NCI-H2196 treated with DMSO at 0.1 percent for 48 hours (cell line): ENCODE measurements around the gene CD200R1.
"Not testable (repeated sequence)": the region's sequence is repeated elsewhere in the genome, so short reads cannot be mapped to it uniquely, and the experiment has no call there.

Experiments
- DNase-seq: peaks from one replicate; lab custom pipeline; 2025; ENCODE audit not compliant: unreplicated experiment; lab: John Stamatoyannopoulos, UW

CD200R1 gene

DNA sequence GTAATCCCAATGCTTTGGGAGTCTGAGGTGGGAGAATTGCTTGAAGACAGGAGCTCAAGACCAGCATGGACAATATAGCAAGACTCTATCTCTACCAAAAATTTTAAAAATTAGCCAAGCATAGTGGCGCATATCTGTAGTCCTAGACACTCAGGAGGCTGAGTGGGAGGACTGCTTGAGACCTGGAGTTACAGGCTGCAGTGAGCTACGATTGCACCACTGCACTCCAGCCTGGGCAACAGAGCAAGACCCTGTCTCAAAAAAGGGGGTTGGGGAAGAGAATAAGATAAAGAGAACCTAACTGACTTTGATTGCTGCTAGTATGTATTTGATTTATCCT lies 755 bp downstream of the CD200R1 start:
- no peak for DNase-seq

DNA sequence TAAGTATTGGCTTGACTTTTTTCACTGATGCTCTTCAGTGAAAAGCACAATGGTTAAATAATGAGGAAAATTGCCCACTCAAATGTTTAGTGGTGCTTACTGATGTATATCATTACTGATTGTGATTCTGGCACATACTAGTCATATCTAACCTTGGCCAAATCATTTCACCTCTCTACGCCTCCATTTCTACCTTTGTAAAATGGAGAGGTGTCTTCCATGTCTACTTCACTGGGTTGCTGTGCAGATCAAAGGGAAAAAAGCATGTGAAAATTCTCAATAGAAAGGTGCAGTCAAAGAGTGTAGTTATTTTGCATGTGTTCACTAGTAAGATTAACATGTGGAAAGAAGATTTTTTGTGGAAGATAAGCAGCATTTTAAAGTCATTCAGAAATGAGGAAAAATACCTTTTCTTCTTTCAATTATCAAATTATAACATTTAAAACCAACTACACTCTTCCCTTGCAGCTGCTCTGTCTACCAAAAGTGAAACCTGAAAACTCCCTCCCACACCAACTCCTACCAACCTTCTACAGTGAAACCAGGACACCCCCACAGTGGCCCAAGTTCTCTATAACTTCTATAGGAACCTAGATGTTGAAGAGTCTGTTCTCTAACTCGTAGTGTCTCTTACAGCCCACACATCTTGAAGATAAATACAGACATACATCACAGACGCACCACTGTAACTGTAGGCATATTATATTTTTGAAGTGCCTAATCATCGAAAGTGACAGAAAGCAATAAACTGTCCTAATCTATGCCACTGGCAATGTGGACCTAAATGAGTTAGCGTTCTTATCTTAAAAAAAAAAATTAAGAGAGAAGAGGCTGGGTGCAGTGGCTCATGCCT lies 1.4 kb downstream of the CD200R1 start:
- DNase-seq: no peak

DNA sequence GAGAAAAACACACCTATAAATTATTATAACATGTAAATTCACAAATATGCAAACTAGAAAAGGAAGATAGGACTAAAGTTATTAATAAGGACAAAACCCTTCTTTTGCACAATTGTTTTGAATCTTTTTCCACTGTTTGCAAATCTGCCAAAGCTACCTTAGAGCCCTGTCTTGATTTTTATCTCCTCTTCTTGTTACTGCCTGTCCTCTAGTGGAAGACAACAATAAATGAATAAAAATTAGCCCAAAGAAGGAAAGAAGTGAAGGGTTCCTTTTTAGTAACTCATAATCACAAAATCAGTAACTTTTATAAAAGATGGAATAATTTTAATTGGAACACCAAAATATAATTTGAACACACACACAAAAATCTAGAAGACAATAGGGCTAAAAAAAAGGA lies 2.7 kb downstream of the CD200R1 start:
- no peak for DNase-seq

DNA sequence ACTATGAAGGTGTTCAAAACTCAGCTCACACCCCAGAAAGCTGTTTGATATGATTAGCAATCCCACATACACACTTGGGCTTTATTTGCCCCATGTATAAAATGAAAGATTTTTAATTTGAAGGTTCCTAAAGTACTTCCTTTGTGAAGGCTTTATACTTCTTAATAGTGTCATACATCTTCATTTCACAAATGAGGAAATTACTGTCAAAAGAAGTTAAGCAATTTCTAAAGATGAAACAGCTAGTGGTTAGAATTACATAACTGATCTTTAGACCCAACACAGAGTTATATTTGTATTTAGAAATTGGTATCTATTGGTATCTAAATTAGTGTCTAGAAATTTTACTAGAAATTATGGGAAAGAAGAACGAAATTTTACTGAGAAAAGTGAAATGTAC lies 7.1 kb downstream of the CD200R1 start:
- no peak for DNase-seq

DNA sequence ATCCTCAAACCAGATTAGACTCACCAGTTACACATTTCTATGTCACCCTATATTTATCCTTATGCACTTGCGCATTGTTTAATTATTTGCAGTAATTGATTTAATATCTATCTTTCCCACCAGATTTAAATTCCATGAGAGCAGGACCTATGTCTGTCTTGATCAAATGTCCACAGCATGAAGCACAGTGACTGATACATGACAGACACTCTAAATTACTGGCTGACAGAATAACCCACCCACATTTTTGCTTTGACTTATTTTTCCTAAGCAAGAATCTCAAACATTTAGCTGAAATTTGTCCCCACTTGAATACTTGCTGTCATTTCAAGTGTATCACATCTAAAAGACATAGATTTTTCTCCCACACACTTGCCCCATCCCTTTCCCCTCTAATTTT lies 7.5 kb downstream of the CD200R1 start:
- DNase-seq: no peak

DNA sequence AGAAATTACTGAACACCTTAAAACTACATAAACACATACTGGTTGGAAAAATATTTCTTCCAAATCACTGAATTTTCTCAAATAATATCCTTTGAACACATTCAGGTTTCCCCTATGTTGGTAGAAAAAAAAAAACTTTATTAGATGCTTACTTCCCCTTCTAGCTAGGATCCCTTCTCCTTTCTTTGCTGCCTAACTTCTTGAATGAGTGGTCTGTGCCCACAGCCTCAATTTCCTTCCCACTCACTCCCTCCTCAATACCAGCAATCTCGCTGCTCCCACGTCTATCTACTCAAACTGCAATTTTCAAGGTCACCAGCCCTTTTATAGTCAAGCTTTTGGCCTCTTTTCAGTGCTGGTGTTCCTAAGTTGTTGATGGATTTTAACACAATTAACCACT lies 8.3 kb downstream of the CD200R1 start:
- no peak for DNase-seq

DNA sequence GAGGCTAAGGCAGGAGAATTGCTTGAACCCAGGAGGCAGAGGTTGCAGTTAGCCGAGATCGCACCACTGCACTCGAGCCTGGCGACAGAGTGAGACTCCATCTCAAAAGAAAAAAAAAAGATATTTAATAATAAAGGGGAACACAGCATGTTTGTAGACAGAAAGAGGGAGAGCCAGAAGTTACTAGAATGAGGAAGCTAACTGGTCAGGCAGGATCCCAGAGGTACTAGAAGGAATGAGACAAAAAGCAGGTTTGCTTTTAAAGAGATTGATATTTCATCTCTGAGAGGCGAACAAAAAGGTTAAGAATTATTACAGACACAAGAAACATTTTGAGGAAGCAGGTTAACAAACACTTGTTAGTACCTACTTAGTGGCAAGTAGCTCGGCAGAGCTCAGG lies 9.2 kb downstream of the CD200R1 start:
- DNase-seq: no peak

DNA sequence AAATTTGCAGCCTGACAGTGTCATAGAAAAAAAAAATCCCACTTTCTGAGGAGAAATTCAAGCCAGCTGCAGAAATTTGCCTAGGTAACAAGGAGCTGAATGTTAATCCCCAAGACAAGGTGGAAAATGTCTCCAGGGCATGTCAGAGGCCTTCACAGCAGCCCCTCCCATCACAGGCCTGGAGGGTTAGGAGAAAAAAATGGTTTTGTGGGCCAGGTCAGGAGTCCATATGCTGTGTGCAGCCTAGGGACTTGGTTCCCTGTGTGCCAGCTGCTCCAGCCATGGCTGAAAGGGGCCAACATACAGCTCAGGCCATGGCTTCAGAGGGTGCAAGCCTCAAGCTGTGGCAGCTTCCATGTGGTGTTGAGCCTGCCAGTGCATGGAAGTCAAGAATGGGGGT lies 11.2 kb downstream of the CD200R1 start:
- DNase-seq: no peak

DNA sequence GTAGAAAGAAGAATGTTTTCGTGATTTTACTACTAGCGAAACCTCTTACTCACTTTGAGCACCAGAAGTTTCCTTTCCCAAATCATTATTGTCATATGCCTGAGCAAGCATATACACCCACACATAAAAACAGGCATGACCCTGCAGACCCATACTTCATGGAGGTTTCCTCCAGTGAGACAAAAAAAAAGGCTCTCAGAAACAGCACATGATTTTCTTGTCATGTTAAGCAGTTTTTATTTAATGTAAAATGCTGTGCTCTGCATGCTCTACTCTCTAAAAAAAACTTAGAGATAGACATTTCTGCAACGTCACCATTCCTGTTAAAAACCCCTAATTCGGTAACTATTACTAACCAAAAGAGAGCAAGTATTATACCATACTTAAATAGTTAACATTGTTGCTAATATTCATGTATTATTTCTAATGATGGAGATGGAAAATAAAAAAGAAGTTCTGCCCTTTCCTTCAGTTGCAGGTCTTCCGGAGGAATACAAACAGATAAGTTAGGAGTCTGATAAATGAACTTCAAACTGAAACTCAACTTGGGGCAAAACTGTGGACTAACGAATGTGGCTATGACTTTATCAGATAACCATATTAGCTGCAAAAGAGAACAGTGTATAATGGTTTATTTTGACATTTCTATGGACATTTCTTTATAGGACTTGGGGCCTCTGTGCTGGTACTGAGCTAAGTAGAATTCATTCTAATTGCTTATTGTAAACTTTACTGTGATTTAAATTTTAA lies 15.9 kb downstream of the CD200R1 start:
- no peak for DNase-seq

DNA sequence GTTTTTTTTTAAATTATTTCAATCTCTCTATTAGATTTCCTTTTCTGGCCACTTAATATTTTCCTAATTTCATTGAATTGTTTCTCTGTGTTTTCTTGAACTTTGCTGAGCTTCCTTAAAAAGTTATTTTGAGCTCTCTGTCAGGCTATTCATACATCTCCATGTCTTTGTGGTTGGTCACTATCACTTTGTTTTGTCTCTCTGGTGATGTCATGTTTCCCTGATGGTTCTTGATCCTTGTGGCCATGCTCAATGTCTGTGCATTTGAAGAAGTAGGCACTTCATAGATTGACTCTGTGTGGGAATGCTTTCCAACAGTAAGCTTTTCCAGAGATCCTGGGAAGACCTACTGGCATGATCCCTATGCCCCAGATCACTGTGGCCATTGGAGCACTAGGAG lies 18.6 kb downstream of the CD200R1 start:
- DNase-seq: no peak

DNA sequence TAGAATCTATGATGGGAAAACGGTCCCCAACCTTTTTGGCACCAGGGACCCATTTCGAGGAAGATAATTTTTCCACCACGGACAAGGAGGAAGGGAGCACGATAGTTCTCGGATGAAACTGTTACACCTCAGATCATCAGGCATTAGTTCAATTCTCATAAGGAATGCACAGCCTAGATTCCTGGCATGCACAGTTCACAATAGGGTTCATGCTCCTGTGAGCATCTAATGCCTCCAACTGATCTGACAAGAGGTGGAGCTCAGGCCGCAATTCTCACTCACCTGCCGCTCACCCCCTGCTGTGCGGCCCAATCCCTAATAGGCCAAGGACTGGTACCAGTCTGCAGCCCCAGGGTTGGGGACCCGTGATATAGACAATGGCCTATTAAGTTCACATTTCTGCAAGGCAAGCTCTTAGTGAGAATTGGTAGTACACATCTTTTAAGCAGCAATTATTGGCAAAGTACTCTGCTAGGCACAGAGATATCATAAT lies 26.5 kb downstream of the CD200R1 start:
- DNase-seq: no peak

DNA sequence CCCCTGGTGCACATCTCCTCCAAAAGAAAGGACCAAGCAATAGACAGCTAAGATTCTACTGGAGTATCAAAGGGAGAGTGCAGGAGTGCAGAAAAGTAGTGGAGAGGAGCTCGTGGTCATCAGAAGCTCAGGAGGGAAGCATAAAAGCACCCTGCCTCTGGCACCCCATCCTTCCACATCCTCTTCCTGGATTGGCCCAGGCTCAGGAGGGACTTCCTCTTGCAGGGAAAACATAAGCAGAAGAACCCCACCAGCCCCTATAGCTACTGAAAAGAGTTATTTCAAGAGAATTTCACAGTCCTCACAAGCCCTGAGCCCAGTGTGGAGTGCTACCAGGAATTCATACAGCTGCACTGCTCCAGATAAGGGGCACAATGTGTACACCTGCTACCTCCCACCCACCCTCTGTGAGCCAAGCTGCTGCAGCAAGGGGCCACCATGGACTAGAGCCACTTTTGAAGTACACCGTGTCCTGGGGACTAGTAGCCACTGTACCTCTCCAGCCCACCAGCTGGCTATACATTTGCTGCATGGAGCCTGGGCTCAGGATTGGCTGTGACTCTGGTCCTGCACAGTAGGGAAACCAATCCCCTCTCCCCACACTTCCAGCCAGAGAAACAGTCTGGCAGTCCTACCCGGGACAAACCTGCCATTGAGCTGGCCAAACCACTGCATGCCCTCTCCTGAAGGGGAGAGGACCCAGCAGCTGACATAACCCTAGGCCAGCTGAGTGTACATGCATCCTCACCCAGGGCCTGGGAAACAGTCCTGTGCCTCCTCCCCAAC lies 43.0 kb downstream of the CD200R1 start:
- DNase-seq: no peak

DNA sequence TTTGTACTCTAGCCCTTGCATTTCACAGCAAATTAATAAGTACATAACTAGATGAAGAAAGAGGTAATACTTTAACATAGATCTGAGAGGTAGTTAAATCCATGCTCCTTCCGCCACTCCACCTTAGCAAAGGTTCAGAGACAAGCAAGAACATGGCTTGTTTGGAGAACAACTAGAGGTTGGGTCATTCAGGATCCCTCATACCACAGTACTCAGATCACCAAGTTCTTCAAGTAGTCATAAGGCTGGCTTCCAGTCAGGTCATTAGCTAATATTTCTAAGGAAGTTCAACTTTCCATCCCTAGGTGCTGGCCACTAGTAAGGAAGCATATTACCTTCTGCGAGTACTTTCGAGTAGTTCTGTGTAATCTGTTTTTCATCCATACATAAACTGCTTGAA lies 44.1 kb downstream of the CD200R1 start:
- DNase-seq: no peak

DNA sequence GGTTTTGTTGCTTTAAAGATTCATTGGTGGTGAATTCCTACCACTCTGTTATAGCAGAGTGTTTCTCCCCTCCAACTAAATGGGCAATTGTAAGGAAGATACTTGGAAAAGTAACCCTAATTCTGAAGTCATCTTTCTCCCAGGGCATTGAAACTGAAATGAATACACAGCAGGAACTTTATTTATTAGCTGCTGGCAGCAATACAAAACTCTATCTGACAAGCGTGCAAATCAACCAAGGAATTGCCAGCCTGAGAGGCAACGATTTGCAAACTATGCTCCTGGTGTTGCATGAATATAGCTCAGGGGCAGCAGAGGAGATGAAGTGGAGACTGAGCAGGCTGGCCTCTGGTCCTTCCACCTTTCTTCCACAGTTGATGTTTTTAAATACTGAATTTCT lies 48.9 kb downstream of the CD200R1 start:
- DNase-seq: no peak

DNA sequence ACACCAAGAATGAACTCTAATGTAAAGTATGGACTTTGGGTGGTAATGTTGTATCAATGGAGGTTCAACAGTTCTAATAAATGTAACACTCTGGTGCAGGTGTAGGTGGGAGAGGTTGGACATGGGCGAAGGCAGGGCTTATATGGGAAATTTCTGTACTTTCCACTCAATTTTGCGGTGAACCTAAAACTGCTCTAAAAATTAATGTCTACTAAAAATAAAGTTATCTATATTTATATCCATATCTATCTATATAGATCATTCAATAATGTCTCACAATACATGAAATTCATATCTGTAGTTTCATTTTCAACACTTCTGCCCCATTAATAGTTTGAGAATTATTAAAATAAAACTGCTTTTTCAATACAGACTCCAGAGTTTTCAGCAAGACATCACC lies 49.3 kb downstream of the CD200R1 start:
- DNase-seq: no peak

DNA sequence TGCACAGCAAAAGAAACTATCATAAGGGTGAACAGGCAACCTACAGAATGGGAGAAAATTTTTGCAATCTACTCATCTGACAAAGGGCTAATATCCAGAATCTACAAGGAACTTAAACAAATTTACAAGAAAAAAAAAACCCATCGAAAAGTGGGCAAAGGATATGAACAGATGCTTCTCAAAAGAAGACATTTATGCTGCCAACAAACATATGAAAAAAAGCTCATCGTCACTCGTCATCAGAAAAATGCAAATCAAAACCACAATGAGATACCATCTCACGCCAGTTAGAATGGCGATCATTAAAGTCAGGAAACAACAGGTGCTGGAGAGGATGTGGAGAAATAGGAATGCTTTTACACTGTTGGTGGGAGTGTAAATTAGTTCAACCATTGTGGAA lies 55.4 kb downstream of the CD200R1 start:
- not testable (repeated sequence) for DNase-seq

DNA sequence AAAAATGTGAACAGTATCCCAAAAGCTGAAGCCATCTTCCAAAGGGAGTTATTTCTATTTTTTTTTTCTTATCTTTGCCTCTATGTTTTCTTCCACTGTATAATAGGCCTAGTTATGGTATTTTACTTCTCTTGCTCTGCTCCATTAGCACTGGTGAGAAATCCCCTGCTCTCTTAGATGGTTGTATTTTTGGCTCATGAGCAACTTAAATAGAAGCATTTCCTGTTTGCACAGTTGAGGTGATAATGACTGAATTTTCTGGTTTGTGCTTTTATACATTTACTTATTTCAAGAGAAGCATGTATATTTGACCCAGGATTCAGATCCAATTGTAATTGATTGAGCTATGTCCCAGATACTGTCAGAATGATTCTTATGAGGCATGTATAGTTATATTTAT lies 66.7 kb downstream of the CD200R1 start:
- no peak for DNase-seq

DNA sequence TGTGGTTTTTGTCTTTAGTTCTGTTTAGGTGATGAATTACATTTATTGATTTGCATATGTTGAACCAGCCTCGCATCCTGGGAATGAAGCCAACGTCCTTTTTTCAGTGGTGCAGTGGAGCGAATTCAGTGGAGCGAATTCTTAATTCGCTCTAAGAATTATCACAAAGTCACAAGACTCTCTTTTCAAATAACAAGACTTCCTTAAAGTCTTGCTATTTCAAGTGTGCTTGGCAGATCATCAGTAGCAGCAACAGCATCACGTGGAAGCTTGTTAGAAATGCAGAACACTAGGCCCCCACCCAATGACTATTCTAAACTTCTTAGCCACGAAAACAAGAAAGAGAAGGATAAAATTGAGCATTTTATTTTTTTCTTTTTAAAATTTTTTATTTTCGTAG lies 70.1 kb downstream of the CD200R1 start:
- no peak for DNase-seq

DNA sequence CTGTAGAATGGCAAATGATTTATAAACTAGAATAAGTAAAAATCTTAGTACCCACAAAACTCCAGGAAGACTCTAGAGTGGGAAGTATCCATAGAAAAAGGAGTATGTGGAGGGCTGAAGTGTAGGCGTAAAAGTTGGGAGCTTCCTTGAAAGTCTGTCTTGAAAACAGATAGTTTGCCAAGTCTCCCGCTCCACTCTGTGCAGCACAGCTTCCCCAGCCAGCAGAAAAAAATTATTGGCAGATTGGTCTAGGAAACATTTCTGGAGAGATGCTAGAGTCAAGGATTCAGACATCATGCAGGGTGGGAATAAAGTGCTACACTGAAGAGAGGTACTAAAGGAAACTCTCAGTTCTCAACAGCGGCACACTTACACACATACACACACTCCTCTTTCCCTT lies 74.8 kb downstream of the CD200R1 start:
- DNase-seq: no peak

DNA sequence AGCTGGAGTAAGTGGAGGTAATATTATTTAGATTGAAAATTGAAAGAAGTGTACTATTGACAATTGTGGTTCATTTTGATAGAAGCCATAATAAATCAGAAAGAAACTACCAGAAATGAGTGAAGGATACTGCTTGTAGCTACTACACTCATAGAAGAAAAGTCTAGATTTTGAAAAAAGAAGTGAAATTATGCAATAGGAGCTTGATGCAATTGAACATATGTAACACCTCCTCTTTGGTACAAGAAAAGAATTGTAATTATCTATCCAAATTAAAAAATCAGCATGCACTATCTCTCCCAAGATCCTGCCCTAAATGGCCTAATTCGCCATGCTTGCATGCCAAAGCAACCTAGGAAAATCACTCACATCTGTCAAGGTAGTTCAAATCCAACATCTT lies 77.1 kb downstream of the CD200R1 start:
- no peak for DNase-seq

DNA sequence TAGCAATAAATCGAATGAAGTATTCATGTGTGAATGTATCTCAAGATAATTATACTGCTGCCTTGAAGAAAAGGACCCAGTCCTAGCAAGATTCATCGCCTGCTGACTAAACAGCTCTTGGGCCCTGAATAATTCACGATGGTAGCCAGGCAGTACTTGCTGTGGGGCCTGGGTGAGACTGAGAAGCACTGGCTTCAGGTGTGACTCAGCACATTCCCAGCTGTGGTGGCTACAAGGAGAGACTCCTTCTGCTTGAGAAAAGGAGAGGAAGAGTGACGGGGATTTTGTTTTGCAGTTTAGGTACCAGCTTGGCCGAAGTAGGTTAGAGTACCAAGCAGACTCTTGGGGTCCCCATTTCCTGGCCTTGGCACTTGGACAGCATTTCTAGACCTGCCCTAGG lies 80.6 kb downstream of the CD200R1 start:
- DNase-seq: no peak

DNA sequence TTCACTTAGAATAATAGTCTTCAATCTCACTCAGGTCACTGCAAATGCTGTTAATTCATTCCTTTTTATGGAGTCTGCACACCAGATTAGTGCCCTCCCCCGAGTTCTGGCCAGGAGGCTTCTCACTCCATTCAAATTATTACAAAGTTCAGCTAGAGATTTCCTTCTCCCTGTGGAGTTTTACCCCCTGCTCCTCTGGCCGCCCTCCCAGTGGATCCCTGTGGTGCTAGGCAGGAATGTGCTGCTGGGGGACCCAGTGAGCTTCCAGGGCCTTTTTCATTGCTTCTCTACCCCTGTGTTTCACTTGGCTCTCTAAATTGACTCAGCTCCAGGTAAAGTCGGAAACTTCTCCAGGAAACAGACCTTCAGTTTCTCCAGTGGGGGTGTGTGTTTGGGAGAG lies 85.5 kb downstream of the CD200R1 start:
- DNase-seq: no peak
